HG02571 (cell line): ENCODE data around the gene RAE1.
"Not testable (repeated sequence)": the region's sequence is repeated elsewhere in the genome, so short reads cannot be mapped to it uniquely, and the experiment has no call there.

ENCODE experiments used
- ATAC-seq: cut with Tn5 transposase; IDR thresholded peaks from one replicate; pipeline ENCODE4 v1.9.1; 2021; ENCODE audit warnings: mild to moderate bottlenecking, moderate library complexity; ENCODE audit not compliant: unreplicated experiment

The RAE1 gene

GRCh38 chr20:57412347-57413029 lies 61.4 kb downstream of the RAE1 start:
- ATAC-seq, result no peak

- no peak for ATAC-seq
These were observed 62.9 kb downstream of the RAE1 start for GRCh38 chr20:57413986-57414385.

GRCh38 chr20:57414867-57415592 lies 64.0 kb downstream of the RAE1 start:
- ATAC-seq, result no peak

GRCh38 chr20:57415771-57416170 lies 64.7 kb downstream of the RAE1 start:
- no peak for ATAC-seq

GRCh38 chr20:57416296-57417022 lies 65.4 kb downstream of the RAE1 start:
- no peak for ATAC-seq

GRCh38 chr20:57417051-57417689 lies 66.1 kb downstream of the RAE1 start:
- ATAC-seq, result no peak

- ATAC-seq, result no peak
These were observed 67.0 kb downstream of the RAE1 start for GRCh38 chr20:57417830-57418780.

GRCh38 chr20:57419479-57419878 lies 68.4 kb downstream of the RAE1 start:
- ATAC-seq, result not testable (repeated sequence)

GRCh38 chr20:57420571-57421252 lies 69.7 kb downstream of the RAE1 start:
- no peak for ATAC-seq

- no peak for ATAC-seq
These were observed 70.5 kb downstream of the RAE1 start for GRCh38 chr20:57421253-57422220.

GRCh38 chr20:57422254-57422653 lies 71.2 kb downstream of the RAE1 start:
- ATAC-seq, result no peak

- ATAC-seq, result no peak
These were observed 74.3 kb downstream of the RAE1 start for GRCh38 chr20:57425150-57426013.

- no peak for ATAC-seq
These were observed 75.2 kb downstream of the RAE1 start for GRCh38 chr20:57426271-57426689.

GRCh38 chr20:57426831-57427230 lies 75.8 kb downstream of the RAE1 start:
- no peak for ATAC-seq

- ATAC-seq, result no peak
These were observed 77.5 kb downstream of the RAE1 start for GRCh38 chr20:57428324-57429158.
